Right atrium auricular region (tissue), 2 donors: ENCODE measurements around the gene FKRP. TPM values are rescaled to one million over a fixed set of nuclear protein-coding genes. Genes with fewer than 3 reads are reported as not detected.

ENCODE experiments used
- DNase-seq: peaks from one replicate; pipeline ENCODE4 v3.0.0-alpha.2; 2019; ENCODE audit warnings: low spot score
- H3K27ac ChIP-seq, 2 donors: fragments of 200-600 bp; sonication (generic); 1 replicate in 1 of 2; 2 replicates in 1 of 2; pipeline ENCODE4 v1.5.1; 2016 to 2019
- H3K27me3 ChIP-seq, 2 donors: fragments of 200-600 bp; sonication (generic); one replicate each; pipeline versions ENCODE4 v1.5.1 to v1.6.0; 2017 to 2019
- H3K36me3 ChIP-seq: fragments of 200-600 bp; sonication (generic); one replicate; pipeline ENCODE4 v1.5.1; 2016
- H3K4me1 ChIP-seq, 2 donors: fragments of 200-600 bp; sonication (generic); one replicate each; pipeline versions ENCODE4 v1.5.1 to v1.6.0; 2017 to 2019
- H3K4me3 ChIP-seq, 2 donors: fragments of 200-600 bp; sonication (generic); 1 replicate in 1 of 2; 2 replicates in 1 of 2; pipeline ENCODE4 v1.5.1; 2017 to 2019; ENCODE audit warnings: mild to moderate bottlenecking in 1 of 2, moderate library complexity in 1 of 2
- H3K9me3 ChIP-seq, 2 donors: fragments of 200-600 bp; sonication (generic); one replicate each; pipeline ENCODE4 v1.5.1; 2019
- total RNA-seq, 2 donors: library from RNA; depleted of rRNA; stranded (reverse); fragments of >200 nt; gene quantifications; one replicate each; pipeline ENCODE4 v1.1.0, GENCODE V29; 2016
- TF ChIP-seq, protein P1 (sequence below), 2 donors: fragments of 200-600 bp; sonication (generic); IDR thresholded peaks; one replicate each; pipeline ENCODE4 v1.5.1; 2019; ENCODE audit warnings: antibody characterized with exemption in 2 of 2

Gene FKRP
- total RNA-seq, 2 donors from 2014 or later, result 20.3 to 23.8 TPM

GRCh38 chr19:46787040-46787330, 41.1 kb downstream of the FKRP start:
- no peak for DNase-seq
- peak overlapping the region; percentile 59 to 60 for H3K4me3 ChIP-seq
- peak overlapping the region; percentile 75 to 82 for H3K27ac ChIP-seq
- peaks cover 0 to 44% of the 10 kb centered on the region in 2 donors for H3K4me1 ChIP-seq
- peaks cover 14% of the 10 kb centered on the region for H3K36me3 ChIP-seq
- TF ChIP-seq, protein P1, sequence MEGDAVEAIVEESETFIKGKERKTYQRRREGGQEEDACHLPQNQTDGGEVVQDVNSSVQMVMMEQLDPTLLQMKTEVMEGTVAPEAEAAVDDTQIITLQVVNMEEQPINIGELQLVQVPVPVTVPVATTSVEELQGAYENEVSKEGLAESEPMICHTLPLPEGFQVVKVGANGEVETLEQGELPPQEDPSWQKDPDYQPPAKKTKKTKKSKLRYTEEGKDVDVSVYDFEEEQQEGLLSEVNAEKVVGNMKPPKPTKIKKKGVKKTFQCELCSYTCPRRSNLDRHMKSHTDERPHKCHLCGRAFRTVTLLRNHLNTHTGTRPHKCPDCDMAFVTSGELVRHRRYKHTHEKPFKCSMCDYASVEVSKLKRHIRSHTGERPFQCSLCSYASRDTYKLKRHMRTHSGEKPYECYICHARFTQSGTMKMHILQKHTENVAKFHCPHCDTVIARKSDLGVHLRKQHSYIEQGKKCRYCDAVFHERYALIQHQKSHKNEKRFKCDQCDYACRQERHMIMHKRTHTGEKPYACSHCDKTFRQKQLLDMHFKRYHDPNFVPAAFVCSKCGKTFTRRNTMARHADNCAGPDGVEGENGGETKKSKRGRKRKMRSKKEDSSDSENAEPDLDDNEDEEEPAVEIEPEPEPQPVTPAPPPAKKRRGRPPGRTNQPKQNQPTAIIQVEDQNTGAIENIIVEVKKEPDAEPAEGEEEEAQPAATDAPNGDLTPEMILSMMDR (IDR thresholded peaks at IDR 0.05), result no peak
- no peaks in the 10 kb centered on the region for H3K9me3 ChIP-seq
- H3K27me3 ChIP-seq, result no peaks in the 10 kb centered on the region

GRCh38 chr19:46787331-46788261, 41.7 kb downstream of the FKRP start:
- TF ChIP-seq, protein P1 (IDR thresholded peaks at IDR 0.05), result no peak
- Histone ChIP-seq H3K4me1 (peaks cover 0 to 44% of the 10 kb centered on the region in 2 donors), H3K9me3 (no peaks in the 10 kb centered on the region)

GRCh38 chr19:46788262-46788967, 42.6 kb downstream of the FKRP start, which contains the start of gene SLC1A5:
SLC1A5 (minus strand) TSS chr19:46788594; CDS start chr19:46787965, 629 bp downstream.
- peak; percentile 98 for DNase-seq
- Histone ChIP-seq H3K9me3 (no peaks in the 10 kb centered on the region), H3K36me3 (peaks cover under 1% of the 10 kb centered on the region), H3K27me3 (no peaks in the 10 kb centered on the region), H3K4me3 (peak within 1 kb of the TSS; percentile 59 to 60), H3K4me1 (peaks cover 0 to 44% of the 10 kb centered on the region in 2 donors), H3K27ac (peak within 1 kb of the TSS; percentile 75 to 82)
- TF ChIP-seq, protein P1 (IDR thresholded peaks at IDR 0.05), result no peak

More at GRCh38 chr19:46787331-46788261, 41.7 kb downstream of the FKRP start:
- Histone ChIP-seq H3K27me3 (no peaks in the 10 kb centered on the region), H3K36me3 (peaks cover 8% of the 10 kb centered on the region), H3K4me3 (peak overlapping the region; percentile 59 to 60), H3K27ac (peak overlapping the region; percentile 75 to 82)
- peak; percentile 69 for DNase-seq

- no peaks in the 10 kb centered on the region for H3K27me3 ChIP-seq
- no peak for DNase-seq
- TF ChIP-seq, protein P1 (IDR thresholded peaks at IDR 0.05), result no peak
- H3K27ac ChIP-seq, result no peak overlapping the region
- no peaks in the 10 kb centered on the region for H3K36me3 ChIP-seq
- no peaks in the 10 kb centered on the region for H3K9me3 ChIP-seq
- H3K4me1 ChIP-seq, result peaks cover 0 to 39% of the 10 kb centered on the region in 2 donors
- H3K4me3 ChIP-seq, result peak overlapping the region in 1 of 2 donors; percentile 60
Measured at GRCh38 chr19:46788968-46789338, 43.1 kb downstream of the FKRP start.

DNA sequence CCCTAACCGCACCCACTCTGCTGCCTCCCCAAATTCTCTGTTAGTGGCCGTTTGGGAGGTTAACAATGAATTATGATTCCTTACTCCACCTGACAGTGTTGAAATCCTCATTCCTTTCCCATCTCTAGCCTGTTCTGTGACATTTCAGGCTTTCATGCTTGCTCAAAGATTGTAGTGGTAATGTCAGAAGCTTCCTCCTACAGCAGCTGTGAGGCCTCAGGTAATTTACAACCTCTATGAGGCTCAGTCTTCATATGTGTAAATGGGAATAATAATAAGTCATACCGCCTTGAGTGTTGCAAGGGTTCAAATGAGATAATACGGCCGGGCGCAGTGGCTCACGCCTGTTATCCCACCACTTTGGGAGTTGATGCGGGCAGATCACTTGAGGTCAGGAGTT, 43.5 kb downstream of the FKRP start:
- H3K27ac ChIP-seq, result no peak overlapping the region
- no peak overlapping the region for H3K4me3 ChIP-seq
- DNase-seq, result no peak
- TF ChIP-seq, protein P1 (IDR thresholded peaks at IDR 0.05), result no peak
- H3K36me3 ChIP-seq, result no peaks in the 10 kb centered on the region
- peaks cover 0 to 35% of the 10 kb centered on the region in 2 donors for H3K4me1 ChIP-seq
- H3K9me3 ChIP-seq, result no peaks in the 10 kb centered on the region
- H3K27me3 ChIP-seq, result no peaks in the 10 kb centered on the region
